Chondrocyte (in vitro differentiated cells): Measurements from ENCODE around the gene ACOXL. TPM values are rescaled to one million over a fixed set of nuclear protein-coding genes. Genes with fewer than 3 reads are reported as not detected.
A peak's percentile ranks its signal among the peaks of the same experiment; 100 is the strongest.

Source experiments
- DNase-seq: peaks from one replicate; pipeline ENCODE4 v3.0.0; 2021; ENCODE audit warnings: mixed read lengths, low spot score
- H3K27ac Mint-ChIP-seq: one replicate; pipeline ENCODE4 v1.8.0; 2021; ENCODE audit warnings: mild to moderate bottlenecking, moderate library complexity, mixed read lengths; ENCODE audit not compliant: unreplicated experiment
- H3K27me3 Mint-ChIP-seq: 2 replicates; pipeline ENCODE4 v1.8.0; 2021; ENCODE audit warnings: low read depth, mixed read lengths
- H3K36me3 Mint-ChIP-seq: 2 replicates; pipeline ENCODE4 v1.8.0; 2021; ENCODE audit warnings: low read depth, mixed read lengths
- H3K4me1 Mint-ChIP-seq: 2 replicates; pipeline ENCODE4 v1.8.0; 2021; ENCODE audit warnings: low read depth, mild to moderate bottlenecking, mixed read lengths
- H3K4me3 Mint-ChIP-seq: one replicate; pipeline ENCODE4 v1.8.0; 2021; ENCODE audit warnings: mild to moderate bottlenecking, moderate library complexity, mixed read lengths; ENCODE audit not compliant: unreplicated experiment
- H3K9me3 Mint-ChIP-seq: 2 replicates; pipeline ENCODE4 v1.8.0; 2021; ENCODE audit warnings: low read depth, mixed read lengths
- total RNA-seq: library from RNA; stranded (reverse); gene quantifications from 3 replicates; pipeline ENCODE4 v1.2.1, GENCODE V29; 2021
- TF ChIP-seq, protein P1 (sequence below): fragments of 200-600 bp; sonication (generic); IDR thresholded peaks from 2 replicates; pipeline ENCODE4 v1.5.0; 2021; ENCODE audit warnings: antibody characterized with exemption, mild to moderate bottlenecking, moderate library complexity

The ACOXL gene
- total RNA-seq, 1 donor from 2014 or later = not detected

- H3K27me3 Mint-ChIP-seq = peaks cover 18% of the 10 kb centered on the region
- TF ChIP-seq, protein P1, sequence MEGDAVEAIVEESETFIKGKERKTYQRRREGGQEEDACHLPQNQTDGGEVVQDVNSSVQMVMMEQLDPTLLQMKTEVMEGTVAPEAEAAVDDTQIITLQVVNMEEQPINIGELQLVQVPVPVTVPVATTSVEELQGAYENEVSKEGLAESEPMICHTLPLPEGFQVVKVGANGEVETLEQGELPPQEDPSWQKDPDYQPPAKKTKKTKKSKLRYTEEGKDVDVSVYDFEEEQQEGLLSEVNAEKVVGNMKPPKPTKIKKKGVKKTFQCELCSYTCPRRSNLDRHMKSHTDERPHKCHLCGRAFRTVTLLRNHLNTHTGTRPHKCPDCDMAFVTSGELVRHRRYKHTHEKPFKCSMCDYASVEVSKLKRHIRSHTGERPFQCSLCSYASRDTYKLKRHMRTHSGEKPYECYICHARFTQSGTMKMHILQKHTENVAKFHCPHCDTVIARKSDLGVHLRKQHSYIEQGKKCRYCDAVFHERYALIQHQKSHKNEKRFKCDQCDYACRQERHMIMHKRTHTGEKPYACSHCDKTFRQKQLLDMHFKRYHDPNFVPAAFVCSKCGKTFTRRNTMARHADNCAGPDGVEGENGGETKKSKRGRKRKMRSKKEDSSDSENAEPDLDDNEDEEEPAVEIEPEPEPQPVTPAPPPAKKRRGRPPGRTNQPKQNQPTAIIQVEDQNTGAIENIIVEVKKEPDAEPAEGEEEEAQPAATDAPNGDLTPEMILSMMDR = no peak
- DNase-seq = no peak
- peaks cover 7% of the 10 kb centered on the region for H3K4me1 Mint-ChIP-seq
- no peak overlapping the region for H3K4me3 Mint-ChIP-seq
- peaks cover 2% of the 10 kb centered on the region for H3K36me3 Mint-ChIP-seq
- peak overlapping the region; percentile 9 for H3K27ac Mint-ChIP-seq
- peaks cover 8% of the 10 kb centered on the region for H3K9me3 Mint-ChIP-seq
Measured at GRCh38 chr2:110934948-110935347, 202.6 kb downstream of the ACOXL start.

DNA sequence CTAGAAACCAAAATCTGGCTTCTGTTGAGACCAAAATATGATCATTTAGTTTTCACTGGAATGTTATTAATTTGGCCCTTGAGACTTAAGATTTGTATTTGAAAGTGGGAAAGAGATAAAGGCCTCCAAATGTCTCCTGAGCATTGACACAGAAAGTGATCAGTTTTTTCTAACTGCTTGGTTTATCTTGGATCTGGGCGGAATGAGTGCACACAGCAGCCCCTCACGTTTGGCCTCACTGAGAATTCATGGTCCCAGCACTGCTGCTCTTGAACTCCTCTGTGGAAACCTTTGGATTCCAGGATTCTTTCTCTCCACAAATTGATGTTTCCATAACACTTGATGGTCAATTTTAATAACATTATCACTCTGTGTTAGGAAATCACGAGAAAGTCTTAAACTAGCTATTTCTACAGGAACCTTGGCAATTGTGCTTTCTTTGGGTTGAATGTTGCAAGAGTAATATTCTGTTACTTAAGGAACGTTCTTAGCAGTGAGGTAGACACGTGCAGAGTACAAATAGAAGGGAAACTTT is 208.1 kb downstream of the ACOXL start:
- H3K27ac Mint-ChIP-seq = no peak overlapping the region
- H3K27me3 Mint-ChIP-seq = peaks cover 24% of the 10 kb centered on the region
- no peaks in the 10 kb centered on the region for H3K36me3 Mint-ChIP-seq
- no peak overlapping the region for H3K4me3 Mint-ChIP-seq
- no peak for DNase-seq
- TF ChIP-seq, protein P1 = no peak
- H3K4me1 Mint-ChIP-seq = no peaks in the 10 kb centered on the region
- H3K9me3 Mint-ChIP-seq = peaks cover 5% of the 10 kb centered on the region

DNA sequence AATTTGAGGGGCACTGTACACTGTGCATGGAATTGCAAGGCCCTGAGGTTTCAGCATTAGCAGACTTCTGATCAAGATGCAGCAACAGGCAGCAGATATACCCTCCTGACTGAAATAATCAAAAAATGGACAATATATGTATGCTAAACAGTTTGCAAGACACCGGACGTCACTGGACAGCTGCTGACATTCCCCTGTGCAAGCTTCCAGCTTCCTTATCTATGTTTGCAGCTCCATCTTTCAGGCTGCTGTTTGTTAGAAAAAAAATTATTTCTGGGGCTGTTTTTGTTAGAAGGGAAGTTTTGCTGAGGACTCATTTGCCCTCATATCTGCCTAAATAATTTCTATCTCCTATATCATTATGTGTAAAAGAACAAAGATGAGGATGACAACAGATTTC is 208.9 kb downstream of the ACOXL start:
- no peak for DNase-seq
- Mint-ChIP-seq H3K4me3 (no peak overlapping the region), H3K4me1 (no peaks in the 10 kb centered on the region), H3K27ac (no peak overlapping the region), H3K27me3 (peaks cover 28% of the 10 kb centered on the region), H3K36me3 (no peaks in the 10 kb centered on the region), H3K9me3 (peaks cover 13% of the 10 kb centered on the region)
- TF ChIP-seq, protein P1 = no peak

DNA sequence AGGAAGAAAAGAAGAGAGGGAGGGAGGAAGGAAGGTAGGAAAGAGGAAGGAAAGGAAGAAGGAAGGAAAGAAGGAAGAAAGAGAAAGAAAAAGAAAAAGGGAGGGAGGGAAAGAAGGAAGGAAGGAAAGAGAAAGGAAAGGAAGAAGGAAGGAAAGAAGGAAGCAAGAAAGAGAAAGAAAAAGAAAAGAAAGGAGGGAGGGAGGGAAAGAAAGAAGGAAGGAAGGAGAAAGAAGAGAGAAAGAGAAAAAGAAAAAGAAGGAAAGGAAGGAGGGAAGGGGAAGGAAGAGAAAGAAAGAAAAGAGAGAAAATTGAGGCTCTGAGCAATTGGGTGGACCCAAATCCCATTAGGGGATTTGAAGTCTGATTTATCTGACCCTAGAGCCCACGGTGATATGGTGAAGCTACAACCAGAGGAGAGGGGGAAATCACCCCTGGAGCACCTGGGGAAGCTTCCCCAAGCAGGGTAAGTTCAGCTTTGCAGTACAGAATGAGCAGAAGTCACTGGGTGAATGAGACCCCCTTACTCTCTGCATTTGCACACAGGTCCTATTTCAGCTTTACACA is 210.8 kb downstream of the ACOXL start:
- Mint-ChIP-seq H3K4me3 (no peak overlapping the region), H3K4me1 (no peaks in the 10 kb centered on the region), H3K36me3 (no peaks in the 10 kb centered on the region), H3K27me3 (peaks cover 24% of the 10 kb centered on the region), H3K27ac (no peak overlapping the region), H3K9me3 (peaks cover 16% of the 10 kb centered on the region)
- TF ChIP-seq, protein P1 = no peak
- no peak for DNase-seq

GRCh38 chr2:110946902-110947301 is 214.5 kb downstream of the ACOXL start:
- no peak overlapping the region for H3K4me3 Mint-ChIP-seq

More at GRCh38 chr2:110946902-110947301, 214.5 kb downstream of the ACOXL start:
- Mint-ChIP-seq H3K27ac (no peak overlapping the region), H3K36me3 (no peaks in the 10 kb centered on the region), H3K27me3 (peaks cover 24% of the 10 kb centered on the region), H3K4me1 (no peaks in the 10 kb centered on the region), H3K9me3 (peaks cover 16% of the 10 kb centered on the region)
- DNase-seq = no peak
- TF ChIP-seq, protein P1 = no peak
